PC-9 (cell line): ENCODE measurements around the gene PIWIL4. TPM values are rescaled to one million over a fixed set of nuclear protein-coding genes. Genes with fewer than 3 reads are reported as not detected.

Source experiments
- BruUV-seq: library from RNA; stranded (reverse); fragments of 400-500 nt; replicated peaks from 2 replicates; lab custom pipeline; 2021; lab: Mats Ljungman, UMichigan
- CTCF ChIA-PET: fragments of 300-600 bp; sonication (Branson Sonifier 250); formaldehyde crosslinking; loops from one replicate; lab custom pipeline; 2022; ENCODE audit warnings: antibody characterized with exemption; lab: Charles Lee
- POLR2A ChIA-PET: fragments of 300-600 bp; sonication (Branson Sonifier 250); formaldehyde crosslinking; loops from one replicate; lab custom pipeline; 2022; ENCODE audit warnings: antibody characterized with exemption; ENCODE audit not compliant: unreplicated experiment; lab: Charles Lee
- DNase-seq, 2 experiments: peaks; one replicate each; pipeline versions ENCODE4 v3.0.0 to v3.0.0-alpha.2; 2015 to 2022; ENCODE audit warnings: mixed read lengths in 1 of 2
- H2AFZ ChIP-seq: fragments of 200-600 bp; sonication (generic); 2 replicates; pipeline ENCODE4 v1.8.1; 2017; ENCODE audit warnings: antibody characterized with exemption
- H3F3A ChIP-seq: fragments of 200-600 bp; sonication (generic); 2 replicates; pipeline ENCODE4 v1.8.1; 2017; ENCODE audit warnings: antibody characterized with exemption, mild to moderate bottlenecking, low read depth; ENCODE audit not compliant: insufficient read depth
- H3K27ac ChIP-seq: fragments of 200-600 bp; sonication (generic); 2 replicates; pipeline ENCODE4 v1.6.1; 2016; ENCODE audit warnings: mixed run types
- H3K27me3 ChIP-seq: fragments of 200-600 bp; sonication (generic); 2 replicates; pipeline ENCODE4 v1.6.1; 2016; ENCODE audit warnings: low read depth, mixed run types; ENCODE audit not compliant: insufficient read depth
- H3K36me3 ChIP-seq: fragments of 200-600 bp; sonication (generic); 2 replicates; pipeline ENCODE4 v1.6.1; 2016; ENCODE audit warnings: low read depth, mixed run types
- H3K4me1 ChIP-seq: fragments of 200-600 bp; sonication (generic); replicated peaks from 2 replicates; pipeline ENCODE4 v1.6.1; 2016; ENCODE audit warnings: mixed run types; ENCODE audit not compliant: insufficient read depth
- H3K4me2 ChIP-seq: fragments of 200-600 bp; sonication (generic); 2 replicates; pipeline ENCODE4 v1.6.1; 2017; ENCODE audit warnings: mixed run types
- H3K4me3 ChIP-seq: fragments of 200-600 bp; sonication (generic); 2 replicates; pipeline ENCODE4 v1.6.1; 2016; ENCODE audit warnings: mixed run types
- H3K79me2 ChIP-seq: fragments of 200-600 bp; sonication (generic); 2 replicates; pipeline ENCODE4 v1.6.1; 2017; ENCODE audit warnings: low read depth, mixed run types
- H3K9me2 ChIP-seq: fragments of 200-600 bp; sonication (generic); 2 replicates; pipeline ENCODE4 v1.8.1; 2017; ENCODE audit warnings: mild to moderate bottlenecking; ENCODE audit not compliant: insufficient read depth
- H3K9me3 ChIP-seq: fragments of 200-600 bp; sonication (generic); 2 replicates; pipeline ENCODE4 v1.8.1; 2016; ENCODE audit warnings: low read depth; ENCODE audit not compliant: insufficient read depth
- H4K20me1 ChIP-seq: fragments of 200-600 bp; sonication (generic); 2 replicates; pipeline ENCODE4 v1.8.1; 2017; ENCODE audit not compliant: insufficient read depth
- CTCF ChIP-seq: fragments of 200-600 bp; sonication (generic); conservative IDR thresholded peaks from 2 replicates; pipeline ENCODE4 v1.6.1; 2017; ENCODE audit warnings: mixed run types, antibody characterized with exemption, mild to moderate bottlenecking, moderate library complexity
- EZH2 ChIP-seq: fragments of 200-600 bp; sonication (generic); IDR thresholded peaks from 2 replicates; pipeline ENCODE4 v1.8.0; 2017; ENCODE audit warnings: antibody characterized with exemption, low read depth
- intact Hi-C: fragments of 100-400 bp; cut with micrococcal nuclease; formaldehyde crosslinking; loops from one replicate; pipeline ENCODE4 v1.10.0; 2022; ENCODE audit not compliant: unreplicated experiment
- total RNA-seq: library from RNA; stranded (reverse); gene quantifications from 2 replicates; pipeline ENCODE4 v1.2.3, GENCODE V29; 2021

Gene PIWIL4
- total RNA-seq, 1 experiment from 2014 or later = 0.26 TPM

GRCh38 chr11:94537031-94537600 lies 30.1 kb upstream of the PIWIL4 start:
- BruUV-seq = no TSS peak
- Histone ChIP-seq H3K79me2 (no peaks in the 10 kb centered on the region), H3K4me2 (0 out of 2 replicates have a peak overlapping the region, but pooled peaks have one; percentile 1), H3K27ac (no peak overlapping the region), H3K9me3 (no peaks in the 10 kb centered on the region), H2AFZ (no peak overlapping the region), H3K4me3 (no peak overlapping the region), H3K36me3 (no peaks in the 10 kb centered on the region), H3K4me1 (peaks cover 16% of the 10 kb centered on the region), H4K20me1 (no peaks in the 10 kb centered on the region), H3F3A (no peaks in the 10 kb centered on the region), H3K27me3 (no peaks in the 10 kb centered on the region), H3K9me2 (no peaks in the 10 kb centered on the region)
- POLR2A ChIA-PET = no interaction called here
- CTCF ChIA-PET = no interaction called here
- peak in 1 of 2 experiments; percentile 63 for DNase-seq
- intact Hi-C loops = no loop called here
- TF ChIP-seq EZH2 (no peak), CTCF (no peak)

- no peaks in the 10 kb centered on the region for H3K27me3 ChIP-seq
- H3K4me1 ChIP-seq = peaks cover 26% of the 10 kb centered on the region
- no peaks in the 10 kb centered on the region for H3K9me2 ChIP-seq
- H4K20me1 ChIP-seq = no peaks in the 10 kb centered on the region
- no peak overlapping the region for H3K4me2 ChIP-seq
- H3K9me3 ChIP-seq = no peaks in the 10 kb centered on the region
- BruUV-seq = no TSS peak
- ChIA-PET CTCF (no interaction called here), POLR2A (no interaction called here)
- intact Hi-C loops = no loop called here
- peak in 1 of 2 experiments; percentile 66 for DNase-seq
- H3K27ac ChIP-seq = no peak overlapping the region
- peaks cover 11% of the 10 kb centered on the region for H3F3A ChIP-seq
- H3K4me3 ChIP-seq = no peak overlapping the region
- H3K79me2 ChIP-seq = no peaks in the 10 kb centered on the region
- no peak overlapping the region for H2AFZ ChIP-seq
- TF ChIP-seq EZH2 = no peak
- no peak for TF ChIP-seq CTCF
- no peaks in the 10 kb centered on the region for H3K36me3 ChIP-seq
These were observed 27.7 kb upstream of the PIWIL4 start for GRCh38 chr11:94539420-94539819.

GRCh38 chr11:94543695-94544645 lies 23.2 kb upstream of the PIWIL4 start, which contains the start of gene FUT4:
FUT4 (plus strand) TSS chr11:94543921; CDS start chr11:94544134, 213 bp downstream.
- Histone ChIP-seq H3K4me2 (peak within 1 kb of the TSS; percentile 82), H3K4me3 (peak within 1 kb of the TSS; percentile 87), H4K20me1 (no peaks in the 10 kb centered on the region; the same call in 1 of the 2 replicates), H3K27me3 (no peaks in the 10 kb centered on the region), H2AFZ (peak within 1 kb of the TSS; percentile 95), H3K9me3 (no peaks in the 10 kb centered on the region), H3K36me3 (no peaks in the 10 kb centered on the region), H3K9me2 (no peaks in the 10 kb centered on the region), H3K4me1 (peaks cover 50% of the 10 kb centered on the region), H3K79me2 (peaks cover 33% of the 10 kb centered on the region), H3K27ac (peak within 1 kb of the TSS; percentile 85), H3F3A (peaks cover 18% of the 10 kb centered on the region)
- POLR2A ChIA-PET = interaction anchor here (0.6 to 0.7 kb wide), 5 partner anchors 9 to 1834 kb away, joined by 3 to 8 read pairs (median 4); no protein-coding TSS in a partner anchor
- intact Hi-C loops = loop anchor here (1.0 to 5.0 kb wide), 2 partner anchors 44 to 193 kb away; no protein-coding TSS in a partner anchor
- DNase-seq = peak; percentile 90 to 95
- no TSS peak for BruUV-seq
- CTCF ChIA-PET = no interaction called here
- TF ChIP-seq CTCF (no peak), EZH2 (no peak)
